K562 (cell line): ENCODE measurements around the gene GOLGA5. TPM values are rescaled to one million over a fixed set of nuclear protein-coding genes. Genes with fewer than 3 reads are reported as not detected.
A peak's percentile ranks its signal among the peaks of the same experiment; 100 is the strongest.

Source experiments
- ARID1B ChIP-seq: fragments of 450-650 bp; IDR thresholded peaks from 2 replicates; pipeline ENCODE4 v1.6.1; 2016; ENCODE audit warnings: antibody characterized with exemption, mild to moderate bottlenecking, inconsistent platforms
- ARNT ChIP-seq, 2 experiments: fragments of 450-650 bp; IDR thresholded peaks; 2 replicates each; pipeline ENCODE4 v1.6.1; 2016; ENCODE audit warnings: mild to moderate bottlenecking in 1 of 2
- ATF7 ChIP-seq: fragments of 450-650 bp; IDR thresholded peaks from 2 replicates; pipeline ENCODE4 v1.7.1; 2014; ENCODE audit warnings: mild to moderate bottlenecking, moderate library complexity
- CBFA2T3 ChIP-seq: fragments of 450-650 bp; IDR thresholded peaks from 2 replicates; pipeline ENCODE4 v1.6.1; 2017
- CEBPB ChIP-seq: fragments of 450-650 bp; IDR thresholded peaks from 2 replicates; pipeline ENCODE4 v1.6.1; 2016; ENCODE audit warnings: missing genetic modification characterization, missing compliant biosample characterization
- FOSL1 ChIP-seq: fragments of 200-800 bp; sonication (Bioruptor generic); conservative IDR thresholded peaks from 2 replicates; pipeline ENCODE4 v1.6.1; 2016; ENCODE audit warnings: missing genetic modification characterization, missing compliant biosample characterization
- FOXJ2 ChIP-seq: fragments of 200-800 bp; sonication (Bioruptor generic); IDR thresholded peaks from 2 replicates; pipeline ENCODE4 v1.6.1; 2016; ENCODE audit warnings: missing genetic modification characterization, missing compliant biosample characterization
- HDAC2 ChIP-seq: fragments of 450-650 bp; IDR thresholded peaks from 2 replicates; pipeline ENCODE4 v1.6.1; 2016; ENCODE audit warnings: mild to moderate bottlenecking
- KDM1A ChIP-seq, 2 experiments: fragments of 450-650 bp; IDR thresholded peaks; 2 replicates each; pipeline ENCODE4 v1.6.1; 2016; ENCODE audit warnings: mild to moderate bottlenecking in 2 of 2
- L3MBTL2 ChIP-seq: fragments of 450-650 bp; IDR thresholded peaks from 2 replicates; pipeline ENCODE4 v1.6.1; 2016; ENCODE audit warnings: mild to moderate bottlenecking, moderate library complexity
- LCOR ChIP-seq: sonication (generic); formaldehyde crosslinking; IDR thresholded peaks from 2 replicates; pipeline ENCODE4 v1.8.0; 2022; ENCODE audit warnings: mild to moderate bottlenecking, missing genetic modification reagents
- MAFF ChIP-seq: IDR thresholded peaks from 2 replicates; pipeline ENCODE4 v1.6.1; 2012; ENCODE audit warnings: low read length, improper control_type of control experiment
- MAFG ChIP-seq: fragments of 450-650 bp; conservative IDR thresholded peaks from 2 replicates; pipeline ENCODE4 v1.6.1; 2016; ENCODE audit warnings: missing genetic modification characterization, missing compliant biosample characterization
- MEIS2 ChIP-seq: fragments of 450-650 bp; IDR thresholded peaks from 2 replicates; pipeline ENCODE4 v1.6.1; 2014; ENCODE audit warnings: mild to moderate bottlenecking; ENCODE audit not compliant: partially characterized antibody
- NFE2 ChIP-seq: IDR thresholded peaks from 2 replicates; pipeline ENCODE4 v1.6.1; 2014; ENCODE audit warnings: antibody characterized with exemption, low read depth
- NRF1 ChIP-seq, 2 experiments: fragments of 450-650 bp; IDR thresholded peaks in 1 of 2; conservative IDR thresholded peaks in 1 of 2; 2 replicates each; pipeline ENCODE4 v1.6.1; 2014; ENCODE audit warnings: mild to moderate bottlenecking in 2 of 2
- PRPF4 ChIP-seq: fragments of 200-400 bp; formaldehyde crosslinking; IDR thresholded peaks from one replicate; pipeline ENCODE4 v1.6.1; 2017; ENCODE audit warnings: low read length, low read depth, mild to moderate bottlenecking; ENCODE audit not compliant: insufficient read depth, poor library complexity, severe bottlenecking
- TAF7 ChIP-seq: fragments of 450-650 bp; IDR thresholded peaks from 2 replicates; pipeline ENCODE4 v1.6.1; 2016; ENCODE audit warnings: missing genetic modification characterization, missing compliant biosample characterization
- TAL1 ChIP-seq: fragments of 450-650 bp; IDR thresholded peaks from 2 replicates; pipeline ENCODE4 v1.6.1; 2016; ENCODE audit warnings: mild to moderate bottlenecking
- TCF3 ChIP-seq: sonication (generic); formaldehyde crosslinking; IDR thresholded peaks from 2 replicates; pipeline ENCODE4 v1.4.0; 2020; ENCODE audit warnings: mild to moderate bottlenecking, missing genetic modification reagents
- TEAD4 ChIP-seq, 2 experiments: sonication (generic) in 1 of 2; formaldehyde crosslinking in 1 of 2; IDR thresholded peaks; 2 replicates each; pipeline versions ENCODE4 v1.6.1 to v1.8.0; 2012 to 2022; ENCODE audit warnings: borderline replicate concordance in 1 of 2, inconsistent platforms in 1 of 2, low read length in 1 of 2, mild to moderate bottlenecking in 1 of 2, missing genetic modification reagents in 1 of 2
- TRIM24 ChIP-seq, 2 experiments: fragments of 450-650 bp; IDR thresholded peaks; 2 replicates each; pipeline ENCODE4 v1.6.1; 2016
- ZKSCAN8 ChIP-seq: fragments of 200-800 bp; sonication (Bioruptor generic); IDR thresholded peaks from 2 replicates; pipeline ENCODE4 v1.6.1; 2016; ENCODE audit warnings: missing genetic modification characterization, missing compliant biosample characterization
- ZNF175 ChIP-seq: fragments of 200-800 bp; sonication (Bioruptor generic); IDR thresholded peaks from 2 replicates; pipeline ENCODE4 v1.6.1; 2016; ENCODE audit warnings: low read depth, mild to moderate bottlenecking, missing genetic modification characterization, missing compliant biosample characterization
- ZNF24 ChIP-seq: fragments of 450-650 bp; IDR thresholded peaks from 2 replicates; pipeline ENCODE4 v1.6.1; 2016
- ZNF347 ChIP-seq: fragments of 450-650 bp; formaldehyde crosslinking; IDR thresholded peaks from 2 replicates; pipeline ENCODE4 v1.4.0; 2020; ENCODE audit warnings: low read depth, mild to moderate bottlenecking, moderate library complexity
- polyA plus RNA-seq, 8 experiments: library from polyadenylated mRNA; depleted of rRNA in 4 of 8; stranded (reverse) in 5 of 8; unstranded in 3 of 8; fragments of >200 nt; fragmentation: Nextera tagmentation in 2 of 8; fragmentation: Illumina TruSeq in 1 of 8; extraction: Ambion mirVana in 2 of 8; extraction: Trizol in 1 of 8; gene quantifications; 2 replicates each; pipeline versions ENCODE4 v1.2.1 to v1.2.3, GENCODE V29; 2011 to 2014; ENCODE audit warnings: inconsistent platforms in 1 of 8, missing spikeins in 1 of 8
- total RNA-seq, 7 experiments: library from RNA; depleted of rRNA in 6 of 7; stranded (reverse); fragments of >200 nt in 6 of 7; fragmentation: Illumina TruSeq in 2 of 7; extraction: Trizol in 2 of 7; gene quantifications; 2 replicates each; pipeline versions ENCODE4 v1.2.1 to v1.2.3, GENCODE V29; 2011 to 2021; ENCODE audit warnings: low replicate concordance in 1 of 7
- TF ChIP-seq, protein P1 (sequence below), 2 experiments: fragments of 450-650 bp in 1 of 2; sonication (generic) in 1 of 2; formaldehyde crosslinking in 1 of 2; IDR thresholded peaks in 1 of 2; conservative IDR thresholded peaks in 1 of 2; 2 replicates each; pipeline versions ENCODE4 v1.6.1 to v1.8.1; 2016 to 2023; ENCODE audit warnings: mild to moderate bottlenecking in 2 of 2, moderate library complexity in 2 of 2, inconsistent platforms in 1 of 2, missing genetic modification reagents in 1 of 2
- TF ChIP-seq, protein P2 (sequence below): IDR thresholded peaks from 2 replicates; pipeline ENCODE4 v1.6.1; 2016; ENCODE audit warnings: missing genetic modification characterization, missing compliant biosample characterization

The GOLGA5 gene
- total and polyA plus RNA-seq, 9 of the 15 experiments (the other 6 are each of a cell fraction or from before 2014, with no cell fraction given) = 5.7 to 19.6 (median 12.7) TPM

DNA sequence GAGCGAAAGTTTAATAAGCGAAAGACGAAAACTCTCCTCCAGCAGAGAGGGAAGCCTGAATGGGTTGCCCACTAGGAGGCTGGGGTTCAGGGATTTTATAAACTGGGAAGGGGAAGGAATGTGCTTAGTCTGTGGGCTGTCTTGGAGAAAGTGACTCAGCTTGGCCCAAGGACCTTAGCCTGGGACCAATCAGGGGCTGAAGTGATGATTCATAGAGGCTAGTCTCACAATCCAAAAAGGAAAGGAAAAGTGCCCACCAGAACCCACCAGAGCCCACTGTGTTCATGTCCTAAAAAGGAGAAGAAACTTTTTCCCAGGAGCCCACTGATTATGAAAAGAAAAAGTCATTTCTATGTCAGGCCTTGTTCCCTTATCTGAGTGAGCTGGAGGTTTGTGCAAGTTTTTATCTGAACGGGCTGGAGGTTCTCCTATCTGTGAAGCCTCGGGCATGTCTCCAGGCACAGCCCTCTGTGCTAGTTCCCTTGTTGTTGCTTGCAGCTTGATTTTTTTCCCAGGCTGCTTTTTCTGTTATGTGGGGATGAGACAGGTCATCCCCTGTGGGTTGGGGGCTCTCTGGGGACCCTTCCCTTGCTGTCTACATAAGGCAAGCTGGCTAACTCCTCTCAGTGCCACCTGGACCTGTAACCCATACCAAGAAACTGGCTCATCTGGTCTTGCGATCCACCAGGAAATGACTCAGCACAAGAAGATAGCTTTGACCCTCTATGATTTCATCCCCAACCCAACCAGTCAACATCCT is 8.3 kb upstream of the GOLGA5 start (continued):
- TF ChIP-seq, protein P1, sequence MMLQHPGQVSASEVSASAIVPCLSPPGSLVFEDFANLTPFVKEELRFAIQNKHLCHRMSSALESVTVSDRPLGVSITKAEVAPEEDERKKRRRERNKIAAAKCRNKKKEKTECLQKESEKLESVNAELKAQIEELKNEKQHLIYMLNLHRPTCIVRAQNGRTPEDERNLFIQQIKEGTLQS (IDR thresholded peaks at IDR 0.05) = peak; percentile 76
- TF ChIP-seq, protein P1 (CRISPR knock-in tag; conservative IDR thresholded peaks at IDR 0.05) = no peak
- TF ChIP-seq TEAD4 (IDR thresholded peaks at IDR 0.05; ENCODE audit: low read length) (peak; percentile 44; the same call in 1 of the 2 replicates), TEAD4 (CRISPR knock-in tag; IDR thresholded peaks at IDR 0.05; ENCODE audit: borderline replicate concordance) (no peak), MAFF (peak; percentile 45; the same call in 1 of the 2 replicates), MAFG (tag) (peak; percentile 71), ZNF24 (no peak), ATF7 (0 out of 2 replicates have a peak, but pooled peaks have one; percentile 27), CBFA2T3 (peak; percentile 75), ZKSCAN8 (CRISPR knock-in tag) (no peak), ZNF175 (peak; percentile 69; the same call in 1 of the 2 replicates), TAL1 (peak; percentile 50), NRF1 (conservative IDR thresholded peaks at IDR 0.05 in 1 of 2, IDR thresholded peaks at IDR 0.05 in 1 of 2) (peak; percentile 39), ARID1B (peak; percentile 77), MEIS2 (peak; percentile 7), NFE2 (peak; percentile 78), TCF3 (CRISPR knock-in tag) (peak; percentile 39; the same call in 1 of the 2 replicates), LCOR (no peak), KDM1A (IDR thresholded peaks at IDR 0.05) (0 out of 4 replicates have a peak, but pooled peaks of 1 of the 2 experiments have one; percentile 24), FOSL1 (peak; percentile 88), HDAC2 (peak; percentile 13; the same call in 1 of the 2 replicates), TAF7 (peak; percentile 54; the same call in 1 of the 2 replicates), L3MBTL2 (0 out of 2 replicates have a peak, but pooled peaks have one; percentile 41), ARNT (IDR thresholded peaks at IDR 0.05) (no peak), PRPF4 (no peak), ZNF347 (no peak), CEBPB (tag) (peak; percentile 47; the same call in 1 of the 2 replicates), FOXJ2 (tag) (0 out of 2 replicates have a peak, but pooled peaks have one; percentile 21), TRIM24 (IDR thresholded peaks at IDR 0.05) (peak; percentile 16 to 34; a peak in 1 of 4 replicates)
- TF ChIP-seq, protein P2, sequence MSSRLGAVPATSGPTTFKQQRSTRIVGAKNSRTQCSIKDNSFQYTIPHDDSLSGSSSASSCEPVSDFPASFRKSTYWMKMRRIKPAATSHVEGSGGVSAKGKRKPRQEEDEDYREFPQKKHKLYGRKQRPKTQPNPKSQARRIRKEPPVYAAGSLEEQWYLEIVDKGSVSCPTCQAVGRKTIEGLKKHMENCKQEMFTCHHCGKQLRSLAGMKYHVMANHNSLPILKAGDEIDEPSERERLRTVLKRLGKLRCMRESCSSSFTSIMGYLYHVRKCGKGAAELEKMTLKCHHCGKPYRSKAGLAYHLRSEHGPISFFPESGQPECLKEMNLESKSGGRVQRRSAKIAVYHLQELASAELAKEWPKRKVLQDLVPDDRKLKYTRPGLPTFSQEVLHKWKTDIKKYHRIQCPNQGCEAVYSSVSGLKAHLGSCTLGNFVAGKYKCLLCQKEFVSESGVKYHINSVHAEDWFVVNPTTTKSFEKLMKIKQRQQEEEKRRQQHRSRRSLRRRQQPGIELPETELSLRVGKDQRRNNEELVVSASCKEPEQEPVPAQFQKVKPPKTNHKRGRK (tag) = no peak
